ENCODE measurements around the gene AP5S1. TPM values are rescaled to one million over a fixed set of nuclear protein-coding genes. Genes with fewer than 3 reads are reported as not detected.

AP5S1 gene
- total and polyA plus RNA-seq, 2 of the 13 experiments (the other 11 are each of a cell fraction or from before 2014, with no cell fraction given) = 7.9 to 23.2 TPM

- TF ChIP-seq SRSF4 (IDR thresholded peaks at IDR 0.05; ENCODE audit: low read depth, low read length, poor library complexity, severe bottlenecking) = no peak
- TF ChIP-seq, protein P1, sequence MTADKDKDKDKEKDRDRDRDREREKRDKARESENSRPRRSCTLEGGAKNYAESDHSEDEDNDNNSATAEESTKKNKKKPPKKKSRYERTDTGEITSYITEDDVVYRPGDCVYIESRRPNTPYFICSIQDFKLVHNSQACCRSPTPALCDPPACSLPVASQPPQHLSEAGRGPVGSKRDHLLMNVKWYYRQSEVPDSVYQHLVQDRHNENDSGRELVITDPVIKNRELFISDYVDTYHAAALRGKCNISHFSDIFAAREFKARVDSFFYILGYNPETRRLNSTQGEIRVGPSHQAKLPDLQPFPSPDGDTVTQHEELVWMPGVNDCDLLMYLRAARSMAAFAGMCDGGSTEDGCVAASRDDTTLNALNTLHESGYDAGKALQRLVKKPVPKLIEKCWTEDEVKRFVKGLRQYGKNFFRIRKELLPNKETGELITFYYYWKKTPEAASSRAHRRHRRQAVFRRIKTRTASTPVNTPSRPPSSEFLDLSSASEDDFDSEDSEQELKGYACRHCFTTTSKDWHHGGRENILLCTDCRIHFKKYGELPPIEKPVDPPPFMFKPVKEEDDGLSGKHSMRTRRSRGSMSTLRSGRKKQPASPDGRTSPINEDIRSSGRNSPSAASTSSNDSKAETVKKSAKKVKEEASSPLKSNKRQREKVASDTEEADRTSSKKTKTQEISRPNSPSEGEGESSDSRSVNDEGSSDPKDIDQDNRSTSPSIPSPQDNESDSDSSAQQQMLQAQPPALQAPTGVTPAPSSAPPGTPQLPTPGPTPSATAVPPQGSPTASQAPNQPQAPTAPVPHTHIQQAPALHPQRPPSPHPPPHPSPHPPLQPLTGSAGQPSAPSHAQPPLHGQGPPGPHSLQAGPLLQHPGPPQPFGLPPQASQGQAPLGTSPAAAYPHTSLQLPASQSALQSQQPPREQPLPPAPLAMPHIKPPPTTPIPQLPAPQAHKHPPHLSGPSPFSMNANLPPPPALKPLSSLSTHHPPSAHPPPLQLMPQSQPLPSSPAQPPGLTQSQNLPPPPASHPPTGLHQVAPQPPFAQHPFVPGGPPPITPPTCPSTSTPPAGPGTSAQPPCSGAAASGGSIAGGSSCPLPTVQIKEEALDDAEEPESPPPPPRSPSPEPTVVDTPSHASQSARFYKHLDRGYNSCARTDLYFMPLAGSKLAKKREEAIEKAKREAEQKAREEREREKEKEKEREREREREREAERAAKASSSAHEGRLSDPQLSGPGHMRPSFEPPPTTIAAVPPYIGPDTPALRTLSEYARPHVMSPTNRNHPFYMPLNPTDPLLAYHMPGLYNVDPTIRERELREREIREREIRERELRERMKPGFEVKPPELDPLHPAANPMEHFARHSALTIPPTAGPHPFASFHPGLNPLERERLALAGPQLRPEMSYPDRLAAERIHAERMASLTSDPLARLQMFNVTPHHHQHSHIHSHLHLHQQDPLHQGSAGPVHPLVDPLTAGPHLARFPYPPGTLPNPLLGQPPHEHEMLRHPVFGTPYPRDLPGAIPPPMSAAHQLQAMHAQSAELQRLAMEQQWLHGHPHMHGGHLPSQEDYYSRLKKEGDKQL (CRISPR knock-in tag; IDR thresholded peaks at IDR 0.05; ENCODE audit: low read depth) = no peak
- no peak for TF ChIP-seq RCOR2 (CRISPR knock-in tag; IDR thresholded peaks at IDR 0.05)
- TF ChIP-seq ZC3H4 (CRISPR knock-in tag; IDR thresholded peaks at IDR 0.05; ENCODE audit: borderline replicate concordance) = 0 out of 2 replicates have a peak, but pooled peaks have one; percentile 45
- TF ChIP-seq TIGD3 (CRISPR knock-in tag; IDR thresholded peaks at IDR 0.05; ENCODE audit: borderline replicate concordance) = 0 out of 2 replicates have a peak, but pooled peaks have one; percentile 55
- no peak for TF ChIP-seq MXI1 (IDR thresholded peaks at IDR 0.05; ENCODE audit: borderline replicate concordance, low read depth, low read length)
- no peak for TF ChIP-seq SNAI1 (CRISPR knock-in tag; IDR thresholded peaks at IDR 0.05; ENCODE audit: borderline replicate concordance)
- TF ChIP-seq, protein P2, sequence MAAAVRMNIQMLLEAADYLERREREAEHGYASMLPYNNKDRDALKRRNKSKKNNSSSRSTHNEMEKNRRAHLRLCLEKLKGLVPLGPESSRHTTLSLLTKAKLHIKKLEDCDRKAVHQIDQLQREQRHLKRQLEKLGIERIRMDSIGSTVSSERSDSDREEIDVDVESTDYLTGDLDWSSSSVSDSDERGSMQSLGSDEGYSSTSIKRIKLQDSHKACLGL (CRISPR knock-in tag; IDR thresholded peaks at IDR 0.05) = peak; percentile 28; the same call in 1 of the 2 replicates
- no peak; the same call in 1 of the 2 replicates for TF ChIP-seq ZNF790 (CRISPR knock-in tag; IDR thresholded peaks at IDR 0.05; ENCODE audit: borderline replicate concordance)
- no peak for TF ChIP-seq ZNF503 (CRISPR knock-in tag; IDR thresholded peaks at IDR 0.05)
- TF ChIP-seq SIN3B (IDR thresholded peaks at IDR 0.05; ENCODE audit: low read length) = no peak
- TF ChIP-seq, protein P3, sequence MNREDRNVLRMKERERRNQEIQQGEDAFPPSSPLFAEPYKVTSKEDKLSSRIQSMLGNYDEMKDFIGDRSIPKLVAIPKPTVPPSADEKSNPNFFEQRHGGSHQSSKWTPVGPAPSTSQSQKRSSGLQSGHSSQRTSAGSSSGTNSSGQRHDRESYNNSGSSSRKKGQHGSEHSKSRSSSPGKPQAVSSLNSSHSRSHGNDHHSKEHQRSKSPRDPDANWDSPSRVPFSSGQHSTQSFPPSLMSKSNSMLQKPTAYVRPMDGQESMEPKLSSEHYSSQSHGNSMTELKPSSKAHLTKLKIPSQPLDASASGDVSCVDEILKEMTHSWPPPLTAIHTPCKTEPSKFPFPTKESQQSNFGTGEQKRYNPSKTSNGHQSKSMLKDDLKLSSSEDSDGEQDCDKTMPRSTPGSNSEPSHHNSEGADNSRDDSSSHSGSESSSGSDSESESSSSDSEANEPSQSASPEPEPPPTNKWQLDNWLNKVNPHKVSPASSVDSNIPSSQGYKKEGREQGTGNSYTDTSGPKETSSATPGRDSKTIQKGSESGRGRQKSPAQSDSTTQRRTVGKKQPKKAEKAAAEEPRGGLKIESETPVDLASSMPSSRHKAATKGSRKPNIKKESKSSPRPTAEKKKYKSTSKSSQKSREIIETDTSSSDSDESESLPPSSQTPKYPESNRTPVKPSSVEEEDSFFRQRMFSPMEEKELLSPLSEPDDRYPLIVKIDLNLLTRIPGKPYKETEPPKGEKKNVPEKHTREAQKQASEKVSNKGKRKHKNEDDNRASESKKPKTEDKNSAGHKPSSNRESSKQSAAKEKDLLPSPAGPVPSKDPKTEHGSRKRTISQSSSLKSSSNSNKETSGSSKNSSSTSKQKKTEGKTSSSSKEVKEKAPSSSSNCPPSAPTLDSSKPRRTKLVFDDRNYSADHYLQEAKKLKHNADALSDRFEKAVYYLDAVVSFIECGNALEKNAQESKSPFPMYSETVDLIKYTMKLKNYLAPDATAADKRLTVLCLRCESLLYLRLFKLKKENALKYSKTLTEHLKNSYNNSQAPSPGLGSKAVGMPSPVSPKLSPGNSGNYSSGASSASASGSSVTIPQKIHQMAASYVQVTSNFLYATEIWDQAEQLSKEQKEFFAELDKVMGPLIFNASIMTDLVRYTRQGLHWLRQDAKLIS (CRISPR knock-in tag; IDR thresholded peaks at IDR 0.05) = no peak
- TF ChIP-seq SIN3A (IDR thresholded peaks at IDR 0.05; ENCODE audit: borderline replicate concordance, low read depth, low read length) = no peak
These were observed 23.7 kb upstream of the AP5S1 start (continued) for GRCh38 chr20:3796477-3797225.

Measured in HepG2 (cell line).